ENCODE results near the gene RNF213.
"Not testable (repeated sequence)": the region's sequence is repeated elsewhere in the genome, so short reads cannot be mapped to it uniquely, and the experiment has no call there.

Gene RNF213

DNA sequence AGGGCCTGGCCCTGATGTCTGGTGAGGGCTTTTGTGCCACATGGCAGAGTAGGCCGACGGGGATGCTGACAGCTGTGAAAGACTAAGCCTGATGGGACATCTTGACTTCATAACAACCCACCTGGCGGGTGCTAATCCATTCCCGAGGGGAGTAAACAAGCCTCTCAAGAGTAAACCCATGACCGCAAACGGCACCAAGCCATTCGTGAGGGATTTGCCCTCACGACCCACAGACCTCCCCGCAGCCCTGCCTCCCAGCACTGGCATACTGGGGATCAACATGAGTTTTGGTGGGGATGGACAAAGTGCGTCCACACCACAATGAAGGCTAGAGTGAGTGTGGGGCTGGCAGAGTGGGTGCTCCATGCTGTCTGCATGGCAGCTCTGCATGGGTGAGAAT lies 11.7 kb downstream of the RNF213 start:
- DNase-seq, result no peak

- DNase-seq, result no peak
Measured at GRCh38 chr17:80274331-80274730, 13.7 kb downstream of the RNF213 start.

- DNase-seq, result no peak
Measured at GRCh38 chr17:80274871-80275449, 14.3 kb downstream of the RNF213 start.

DNA sequence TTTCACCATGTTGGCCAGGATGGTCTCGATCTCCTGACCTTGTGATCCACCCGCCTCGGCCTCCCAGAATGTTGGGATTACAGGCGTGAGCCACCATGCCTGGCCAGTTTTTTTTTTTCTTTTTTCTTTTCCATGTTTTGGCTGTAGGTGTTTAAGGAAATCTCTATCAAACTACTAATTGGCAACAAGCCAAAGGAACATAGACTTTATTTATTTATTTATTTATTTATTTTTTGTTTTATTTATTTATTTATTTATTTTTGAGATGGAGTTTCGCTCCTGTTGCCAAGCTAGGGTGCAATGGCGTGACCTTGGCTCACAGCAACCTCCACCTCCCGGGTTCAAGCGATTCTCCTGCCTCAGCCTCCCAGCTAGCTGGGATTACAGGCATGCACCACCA lies 15.2 kb downstream of the RNF213 start:
- DNase-seq, result not testable (repeated sequence)

GRCh38 chr17:80277751-80278671 lies 17.4 kb downstream of the RNF213 start:
- DNase-seq, result no peak

DNA sequence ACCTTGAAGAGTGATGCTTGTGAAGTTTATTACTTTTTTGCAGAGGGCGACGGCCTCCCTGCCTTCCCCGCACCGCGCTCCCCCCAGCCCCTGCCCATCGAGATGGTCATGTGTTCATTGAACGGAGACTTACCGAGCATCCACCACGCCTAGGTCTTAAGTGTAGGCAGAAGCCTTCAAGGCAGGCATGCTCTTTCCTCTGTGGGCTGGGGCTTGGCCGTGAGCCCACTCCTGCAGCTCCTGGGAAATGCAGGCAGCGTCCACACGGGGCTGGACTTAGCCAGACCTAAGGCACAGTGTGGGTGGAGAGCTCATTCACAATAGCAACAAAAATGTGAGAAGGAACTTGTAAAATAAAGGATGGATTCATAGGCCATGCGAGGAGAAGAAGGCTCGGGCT lies 19.2 kb downstream of the RNF213 start:
- DNase-seq, result no peak

GRCh38 chr17:80281516-80281915 lies 20.9 kb downstream of the RNF213 start:
- DNase-seq, result no peak

DNA sequence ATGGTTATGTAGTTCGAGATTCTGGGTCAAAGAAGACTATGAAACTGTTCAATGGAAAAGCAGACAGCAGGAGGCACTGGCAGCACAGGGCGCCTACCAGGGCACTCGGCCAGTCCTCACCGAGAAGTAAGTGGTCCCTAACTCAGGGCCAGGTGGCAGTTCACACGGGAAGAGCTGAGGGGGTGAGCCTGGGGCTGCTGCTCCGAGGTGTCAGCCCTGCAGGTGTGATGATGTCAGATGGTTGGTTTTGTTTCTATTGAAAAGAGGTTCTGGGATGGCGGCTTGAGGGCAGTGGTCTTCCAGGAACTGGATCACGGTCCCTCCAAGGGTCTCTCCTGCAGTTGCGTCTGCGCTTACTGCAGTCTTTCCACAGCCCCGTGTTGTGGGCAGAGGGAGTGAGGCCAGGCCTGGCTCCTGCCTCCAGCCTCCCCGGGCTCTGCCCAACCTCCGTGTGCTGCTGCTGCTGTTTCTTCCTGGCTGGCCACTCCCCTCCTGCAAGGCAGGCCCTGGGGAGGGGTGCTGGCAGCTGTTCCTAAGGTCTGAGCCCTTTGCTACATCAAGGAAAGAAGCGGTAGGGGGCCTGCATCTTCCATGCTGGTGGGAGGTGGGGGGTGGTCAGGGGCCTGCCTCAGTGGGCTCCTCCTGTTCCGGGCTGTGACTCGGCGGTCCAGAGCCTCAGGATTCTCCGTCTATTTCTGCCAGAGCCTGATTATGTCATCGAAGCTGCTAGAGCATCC lies 22.6 kb downstream of the RNF213 start:
- DNase-seq, result no peak

GRCh38 chr17:80284631-80285030 lies 24.0 kb downstream of the RNF213 start:
- no peak for DNase-seq

GRCh38 chr17:80285237-80285920 lies 24.7 kb downstream of the RNF213 start:
- no peak for DNase-seq

- no peak for DNase-seq
Measured at GRCh38 chr17:80286638-80286960, 25.9 kb downstream of the RNF213 start.

- no peak for DNase-seq
Measured at GRCh38 chr17:80287038-80287437, 26.4 kb downstream of the RNF213 start.

- DNase-seq, result no peak
Measured at GRCh38 chr17:80287806-80288567, 27.3 kb downstream of the RNF213 start.

- no peak for DNase-seq
Measured at GRCh38 chr17:80289616-80290015, 29.0 kb downstream of the RNF213 start.

GRCh38 chr17:80290156-80290555 lies 29.5 kb downstream of the RNF213 start:
- no peak for DNase-seq

DNA sequence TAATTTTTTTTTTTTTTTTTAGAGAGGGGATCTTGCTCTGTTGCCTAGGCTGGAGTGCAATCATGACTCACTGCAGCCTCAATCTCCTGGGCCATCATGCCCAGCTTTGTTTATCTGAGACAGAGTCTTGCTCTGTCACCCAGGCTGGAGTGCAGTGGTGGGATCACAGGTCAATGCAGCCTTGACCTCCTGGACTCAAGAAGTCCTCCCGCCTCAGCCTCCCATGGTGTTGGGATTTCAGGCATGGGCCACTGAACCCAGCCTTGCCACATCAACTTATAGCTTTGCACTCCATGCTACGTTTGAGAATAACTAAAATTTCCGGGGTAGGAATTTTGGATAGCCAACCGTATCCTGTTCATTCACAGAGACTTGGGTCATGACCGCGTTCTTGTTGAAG lies 30.6 kb downstream of the RNF213 start:
- no peak for DNase-seq

DNA sequence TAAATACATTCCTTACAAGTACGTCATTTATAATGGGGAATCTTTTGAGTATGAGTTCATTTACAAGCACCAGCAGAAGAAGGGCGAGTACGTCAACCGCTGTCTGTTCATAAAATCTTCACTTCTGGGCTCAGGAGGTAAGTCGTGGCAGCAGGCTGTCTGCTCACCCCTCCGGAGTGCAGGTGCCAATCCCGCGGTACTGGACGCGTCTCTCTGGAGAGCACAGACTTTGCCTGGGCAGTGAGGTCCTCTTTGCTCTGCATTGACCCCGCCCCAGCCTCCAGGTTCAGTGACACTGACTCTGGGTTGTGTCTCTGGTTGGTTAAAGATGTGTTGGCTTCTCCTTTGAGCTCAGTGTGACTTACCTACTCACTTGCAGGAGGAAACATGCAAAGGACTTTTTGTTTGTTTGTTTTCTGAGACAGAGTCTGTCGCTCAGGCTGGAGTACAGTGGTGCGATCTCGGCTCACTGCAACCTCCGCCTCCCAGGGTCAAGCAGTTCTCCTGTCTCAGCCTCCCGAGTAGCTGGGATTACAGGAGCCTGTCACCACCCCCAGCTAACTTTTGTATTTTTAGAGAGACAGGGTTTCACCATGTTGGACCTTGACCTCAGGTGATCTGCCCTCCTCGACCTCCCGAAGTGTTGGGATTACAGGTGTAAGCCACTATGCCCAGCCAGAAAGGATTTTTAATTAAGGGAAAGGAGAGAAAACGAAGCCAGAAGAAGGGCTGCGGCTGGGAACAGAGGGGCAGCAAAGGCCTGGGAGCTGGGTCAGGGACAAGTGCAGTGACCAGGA lies 31.2 kb downstream of the RNF213 start:
- no peak for DNase-seq

DNA sequence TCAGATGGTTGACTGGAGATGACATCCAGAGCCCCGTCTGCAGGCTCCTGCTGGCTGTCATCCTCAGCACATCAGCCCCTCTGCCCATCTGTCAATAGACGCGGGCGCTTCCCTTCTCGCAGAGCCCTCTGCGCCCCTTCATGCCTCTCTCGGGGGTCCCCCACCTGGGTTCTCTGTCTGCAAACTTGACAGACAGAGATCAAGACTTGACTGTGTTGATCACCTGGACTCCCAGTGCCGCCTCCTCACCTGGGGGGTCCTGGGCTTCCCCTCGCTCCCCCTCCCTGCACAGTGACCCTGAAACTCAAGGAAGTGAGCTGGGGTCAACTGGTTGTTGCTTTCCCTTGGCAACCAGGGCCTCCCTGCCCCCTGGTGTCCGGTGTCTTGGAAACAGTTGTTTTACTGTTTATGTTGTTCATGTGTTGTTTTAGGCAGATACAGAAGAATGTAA lies 31.9 kb downstream of the RNF213 start:
- DNase-seq, result no peak

- no peak for DNase-seq
Measured at GRCh38 chr17:80294210-80294609, 33.6 kb downstream of the RNF213 start.

DNA sequence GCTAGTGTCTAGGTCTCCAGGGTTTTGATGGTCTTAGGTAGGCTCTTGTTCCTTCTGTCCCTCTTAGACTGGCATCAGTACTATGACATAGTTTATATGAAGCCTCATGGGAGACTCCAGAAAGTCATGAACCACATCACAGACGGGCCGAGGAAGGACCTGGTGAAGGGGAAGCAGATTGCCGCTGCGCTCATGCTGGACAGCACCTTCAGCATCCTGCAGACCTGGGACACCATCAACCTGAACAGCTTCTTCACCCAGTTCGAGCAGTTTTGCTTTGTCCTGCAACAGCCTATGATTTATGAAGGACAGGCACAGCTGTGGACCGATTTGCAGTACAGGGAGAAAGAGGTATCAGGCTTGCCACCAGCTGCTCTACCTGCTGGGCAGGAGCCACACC lies 34.0 kb downstream of the RNF213 start:
- DNase-seq, result no peak

DNA sequence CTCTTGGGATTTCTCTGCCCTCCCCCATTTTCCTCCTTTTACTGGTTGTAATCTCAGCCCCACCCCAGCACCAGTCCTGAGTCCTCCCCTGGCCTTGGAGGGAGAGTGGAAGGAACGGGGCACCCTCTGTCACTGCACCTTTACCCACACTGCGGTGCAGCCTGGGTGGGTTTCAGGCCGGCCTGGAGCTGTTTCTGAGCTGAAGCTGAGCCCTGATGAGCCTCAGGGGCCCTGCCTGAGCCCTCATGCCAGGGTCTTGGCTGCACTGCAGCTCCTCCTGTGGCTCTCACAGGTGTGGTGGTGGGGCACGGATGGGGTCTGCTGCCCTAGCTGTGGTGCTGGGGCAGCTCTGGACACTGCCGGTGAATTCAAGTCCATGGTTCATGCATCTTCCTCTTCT lies 34.5 kb downstream of the RNF213 start:
- DNase-seq, result no peak

- DNase-seq, result no peak
Measured at GRCh38 chr17:80295559-80295958, 34.9 kb downstream of the RNF213 start.
